ENCODE data around the gene SPATA20.

SPATA20 gene

GRCh38 chr17:50520483-50520882 lies 26.5 kb upstream of the SPATA20 start:
- DNase-seq: no peak

GRCh38 chr17:50521514-50521913 lies 25.5 kb upstream of the SPATA20 start:
- no peak for DNase-seq

- no peak for DNase-seq
These were observed 24.2 kb upstream of the SPATA20 start for GRCh38 chr17:50522766-50523165.

GRCh38 chr17:50523208-50523607 lies 23.8 kb upstream of the SPATA20 start:
- no peak for DNase-seq

GRCh38 chr17:50524838-50525237 lies 22.1 kb upstream of the SPATA20 start:
- no peak for DNase-seq

- DNase-seq: no peak
These were observed 19.7 kb upstream of the SPATA20 start for GRCh38 chr17:50527155-50527762.

GRCh38 chr17:50527949-50528474 lies 19.0 kb upstream of the SPATA20 start:
- DNase-seq: no peak

- DNase-seq: no peak
These were observed 17.1 kb upstream of the SPATA20 start for GRCh38 chr17:50529849-50530248.

- no peak for DNase-seq
These were observed 15.4 kb upstream of the SPATA20 start for GRCh38 chr17:50531428-50532025.

GRCh38 chr17:50532452-50533024 lies 14.4 kb upstream of the SPATA20 start, which contains the start of gene EPN3:
Gene EPN3 (plus strand): TSS chr17:50532735. CDS start chr17:50536557, 3,822 bp downstream.
- no peak for DNase-seq

- no peak for DNase-seq
These were observed 13.8 kb upstream of the SPATA20 start for GRCh38 chr17:50533185-50533584.

- no peak for DNase-seq
These were observed 13.2 kb upstream of the SPATA20 start for GRCh38 chr17:50533720-50534148.

GRCh38 chr17:50534222-50534978 lies 12.6 kb upstream of the SPATA20 start:
- DNase-seq: no peak

GRCh38 chr17:50534979-50535326 lies 12.0 kb upstream of the SPATA20 start:
- DNase-seq: no peak

- DNase-seq: no peak
These were observed 11.6 kb upstream of the SPATA20 start for GRCh38 chr17:50535407-50535806.

- no peak for DNase-seq
These were observed 10.0 kb upstream of the SPATA20 start for GRCh38 chr17:50536683-50537646.

GRCh38 chr17:50537721-50538548 lies 9.0 kb upstream of the SPATA20 start:
- no peak for DNase-seq

- DNase-seq: no peak
These were observed 8.2 kb upstream of the SPATA20 start for GRCh38 chr17:50538549-50539410.

GRCh38 chr17:50539762-50540559 lies 7.0 kb upstream of the SPATA20 start:
- no peak for DNase-seq
